Measurements from ENCODE around the gene CNTN4.

- TF ChIP-seq, protein P1, sequence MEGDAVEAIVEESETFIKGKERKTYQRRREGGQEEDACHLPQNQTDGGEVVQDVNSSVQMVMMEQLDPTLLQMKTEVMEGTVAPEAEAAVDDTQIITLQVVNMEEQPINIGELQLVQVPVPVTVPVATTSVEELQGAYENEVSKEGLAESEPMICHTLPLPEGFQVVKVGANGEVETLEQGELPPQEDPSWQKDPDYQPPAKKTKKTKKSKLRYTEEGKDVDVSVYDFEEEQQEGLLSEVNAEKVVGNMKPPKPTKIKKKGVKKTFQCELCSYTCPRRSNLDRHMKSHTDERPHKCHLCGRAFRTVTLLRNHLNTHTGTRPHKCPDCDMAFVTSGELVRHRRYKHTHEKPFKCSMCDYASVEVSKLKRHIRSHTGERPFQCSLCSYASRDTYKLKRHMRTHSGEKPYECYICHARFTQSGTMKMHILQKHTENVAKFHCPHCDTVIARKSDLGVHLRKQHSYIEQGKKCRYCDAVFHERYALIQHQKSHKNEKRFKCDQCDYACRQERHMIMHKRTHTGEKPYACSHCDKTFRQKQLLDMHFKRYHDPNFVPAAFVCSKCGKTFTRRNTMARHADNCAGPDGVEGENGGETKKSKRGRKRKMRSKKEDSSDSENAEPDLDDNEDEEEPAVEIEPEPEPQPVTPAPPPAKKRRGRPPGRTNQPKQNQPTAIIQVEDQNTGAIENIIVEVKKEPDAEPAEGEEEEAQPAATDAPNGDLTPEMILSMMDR (IDR thresholded peaks at IDR 0.05; ENCODE audit: low read length) = no peak
- no peak for TF ChIP-seq EZH2 (optimal IDR thresholded peaks at IDR 0.05; ENCODE audit: low read depth, low read length)
Observed at GRCh38 chr3:2957115-2957514, 858.4 kb downstream of the CNTN4 start.
